ENCODE results near the gene RDH16. TPM values are rescaled to one million over a fixed set of nuclear protein-coding genes. Genes with fewer than 3 reads are reported as not detected.
"Not testable (repeated sequence)": the region's sequence is repeated elsewhere in the genome, so short reads cannot be mapped to it uniquely, and the experiment has no call there.

Gene RDH16
- total RNA-seq, 2 donors from 2014 or later = 1.1 to 3.0 TPM

DNA sequence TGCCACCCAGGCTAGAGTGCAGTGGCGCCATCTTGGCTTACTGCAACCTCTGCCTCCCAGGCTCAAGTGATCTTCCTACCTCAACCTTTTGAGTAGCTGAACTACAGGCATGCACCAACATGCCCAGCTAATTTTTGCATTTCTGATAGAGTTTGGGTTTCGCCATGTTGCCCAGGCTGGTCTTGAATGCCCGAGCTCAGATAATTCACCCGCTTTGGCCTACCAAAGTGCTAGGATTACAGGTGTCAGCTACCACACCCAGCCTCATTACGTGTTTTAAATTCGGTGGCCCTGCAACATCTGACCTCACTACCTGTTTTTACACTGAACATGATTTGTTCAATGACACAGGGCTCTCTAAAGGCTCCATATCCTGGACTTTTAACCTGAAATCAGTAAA is 22.9 kb upstream of the RDH16 start:
- Histone ChIP-seq H3K4me3 (ENCODE audit: low read length) (no peak overlapping the region), H3K9me3 (ENCODE audit: control insufficient read depth, low read length) (no peaks in the 10 kb centered on the region), H3K27ac (ENCODE audit: low read depth, low read length) (no peak overlapping the region), H3K9ac (ENCODE audit: extremely low read depth, low read length, poor library complexity, severe bottlenecking) (no peak overlapping the region), H3K27me3 (ENCODE audit: control insufficient read depth, insufficient read depth, low read length, poor library complexity, severe bottlenecking) (no peaks in the 10 kb centered on the region), H3K36me3 (ENCODE audit: control insufficient read depth, insufficient read depth, low read length) (no peaks in the 10 kb centered on the region), H3K4me1 (ENCODE audit: control insufficient read depth, insufficient read depth, low read length) (no peaks in the 10 kb centered on the region)
- no peak overlapping the region for H3K27ac Mint-ChIP-seq
- no peaks in the 10 kb centered on the region for H3K36me3 Mint-ChIP-seq (ENCODE audit: low read depth)
- 89 to 93% methylated on average over 6 of the region's 6 CpGs for WGBS, 2 experiments (ENCODE audit: insufficient coverage in 1 of 2, insufficient read length in 1 of 2)
- TF ChIP-seq, protein P1, sequence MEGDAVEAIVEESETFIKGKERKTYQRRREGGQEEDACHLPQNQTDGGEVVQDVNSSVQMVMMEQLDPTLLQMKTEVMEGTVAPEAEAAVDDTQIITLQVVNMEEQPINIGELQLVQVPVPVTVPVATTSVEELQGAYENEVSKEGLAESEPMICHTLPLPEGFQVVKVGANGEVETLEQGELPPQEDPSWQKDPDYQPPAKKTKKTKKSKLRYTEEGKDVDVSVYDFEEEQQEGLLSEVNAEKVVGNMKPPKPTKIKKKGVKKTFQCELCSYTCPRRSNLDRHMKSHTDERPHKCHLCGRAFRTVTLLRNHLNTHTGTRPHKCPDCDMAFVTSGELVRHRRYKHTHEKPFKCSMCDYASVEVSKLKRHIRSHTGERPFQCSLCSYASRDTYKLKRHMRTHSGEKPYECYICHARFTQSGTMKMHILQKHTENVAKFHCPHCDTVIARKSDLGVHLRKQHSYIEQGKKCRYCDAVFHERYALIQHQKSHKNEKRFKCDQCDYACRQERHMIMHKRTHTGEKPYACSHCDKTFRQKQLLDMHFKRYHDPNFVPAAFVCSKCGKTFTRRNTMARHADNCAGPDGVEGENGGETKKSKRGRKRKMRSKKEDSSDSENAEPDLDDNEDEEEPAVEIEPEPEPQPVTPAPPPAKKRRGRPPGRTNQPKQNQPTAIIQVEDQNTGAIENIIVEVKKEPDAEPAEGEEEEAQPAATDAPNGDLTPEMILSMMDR (conservative IDR thresholded peaks at IDR 0.05) = no peak
- H3K4me3 Mint-ChIP-seq = no peak overlapping the region
- H3K27me3 Mint-ChIP-seq (ENCODE audit: insufficient read depth) = no peaks in the 10 kb centered on the region
- H3K4me1 Mint-ChIP-seq = no peaks in the 10 kb centered on the region
- H3K9me3 Mint-ChIP-seq = no peaks in the 10 kb centered on the region
- DNase-seq = peak; percentile 22

DNA sequence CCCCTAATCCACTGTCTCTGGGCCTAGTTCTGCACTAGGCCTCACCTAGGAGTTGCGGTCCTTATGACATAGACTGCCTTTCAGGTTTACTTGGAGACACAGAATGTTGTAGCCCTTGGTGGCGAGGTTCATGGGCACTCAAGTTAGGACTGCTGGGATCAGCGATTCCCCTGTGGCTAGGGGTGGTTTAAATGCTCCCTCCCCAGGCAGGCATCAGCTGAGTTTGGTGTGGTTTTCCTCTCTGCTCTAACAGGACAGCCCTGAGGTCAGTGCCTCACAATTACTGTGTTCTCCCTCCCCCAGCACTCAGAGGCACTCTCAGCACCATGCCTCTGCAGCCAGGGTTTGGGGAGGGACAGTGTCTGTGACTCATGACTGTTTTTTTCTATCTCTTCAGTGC is 22.2 kb upstream of the RDH16 start:
- Histone ChIP-seq H3K27me3 (ENCODE audit: control insufficient read depth, insufficient read depth, low read length, poor library complexity, severe bottlenecking) (no peaks in the 10 kb centered on the region), H3K36me3 (ENCODE audit: control insufficient read depth, insufficient read depth, low read length) (no peaks in the 10 kb centered on the region), H3K4me3 (ENCODE audit: low read length) (no peak overlapping the region), H3K9me3 (ENCODE audit: control insufficient read depth, low read length) (no peaks in the 10 kb centered on the region), H3K27ac (ENCODE audit: low read depth, low read length) (no peak overlapping the region), H3K9ac (ENCODE audit: extremely low read depth, low read length, poor library complexity, severe bottlenecking) (no peak overlapping the region), H3K4me1 (ENCODE audit: control insufficient read depth, insufficient read depth, low read length) (no peaks in the 10 kb centered on the region)
- WGBS, 2 experiments (ENCODE audit: insufficient coverage in 1 of 2, insufficient read length in 1 of 2) = 85 to 100% methylated on average over 3 of the region's 3 CpGs
- no peaks in the 10 kb centered on the region for H3K9me3 Mint-ChIP-seq
- no peaks in the 10 kb centered on the region for H3K36me3 Mint-ChIP-seq (ENCODE audit: low read depth)
- no peak overlapping the region for H3K27ac Mint-ChIP-seq
- no peaks in the 10 kb centered on the region for H3K4me1 Mint-ChIP-seq
- TF ChIP-seq, protein P1 (conservative IDR thresholded peaks at IDR 0.05) = no peak
- H3K27me3 Mint-ChIP-seq (ENCODE audit: insufficient read depth) = no peaks in the 10 kb centered on the region
- DNase-seq = peak; percentile 26
- no peak overlapping the region for H3K4me3 Mint-ChIP-seq

DNA sequence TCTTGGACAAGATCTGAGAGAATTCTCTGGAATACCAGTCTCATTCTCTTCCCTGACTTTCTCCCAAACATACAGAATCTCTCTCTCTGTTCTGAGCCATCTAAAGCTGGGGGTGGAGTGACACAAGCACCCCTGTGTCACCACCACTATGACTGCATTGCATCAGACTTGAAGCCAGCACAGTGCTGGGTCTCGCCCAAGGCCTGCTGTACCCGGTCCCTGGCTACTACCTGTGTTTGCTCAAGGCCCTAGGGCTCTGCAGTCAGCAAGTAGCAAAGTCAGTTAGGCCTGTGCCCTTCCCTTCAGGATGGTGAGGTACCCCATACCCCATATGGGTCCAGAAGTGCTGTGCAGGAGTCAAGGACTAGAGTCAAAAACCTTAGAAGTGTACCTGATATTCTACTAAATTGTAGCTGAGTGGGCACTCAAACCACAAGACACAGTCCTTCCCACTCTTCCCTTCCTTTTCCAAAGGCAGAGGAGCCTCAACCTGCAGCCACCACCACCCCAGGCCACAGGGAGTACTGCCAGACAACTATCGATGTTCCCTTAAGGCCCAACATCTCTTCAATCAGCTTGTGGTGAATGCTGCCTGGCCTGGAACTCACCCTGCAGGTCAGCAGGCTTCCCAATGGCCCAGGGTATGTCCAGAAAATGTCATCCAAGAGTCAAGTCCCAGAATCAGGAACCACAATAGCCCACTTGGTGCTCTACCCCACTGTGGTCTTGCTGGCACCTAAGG is 21.2 kb upstream of the RDH16 start:
- Histone ChIP-seq H3K9me3 (ENCODE audit: control insufficient read depth, low read length) (no peaks in the 10 kb centered on the region), H3K27ac (ENCODE audit: low read depth, low read length) (no peak overlapping the region), H3K27me3 (ENCODE audit: control insufficient read depth, insufficient read depth, low read length, poor library complexity, severe bottlenecking) (no peaks in the 10 kb centered on the region), H3K36me3 (ENCODE audit: control insufficient read depth, insufficient read depth, low read length) (no peaks in the 10 kb centered on the region), H3K9ac (ENCODE audit: extremely low read depth, low read length, poor library complexity, severe bottlenecking) (no peak overlapping the region), H3K4me1 (ENCODE audit: control insufficient read depth, insufficient read depth, low read length) (no peaks in the 10 kb centered on the region), H3K4me3 (ENCODE audit: low read length) (no peak overlapping the region)
- no peak overlapping the region for H3K4me3 Mint-ChIP-seq
- WGBS, 2 experiments (ENCODE audit: insufficient coverage in 1 of 2, insufficient read length in 1 of 2) = 91% methylated on average over 3 of the region's 3 CpGs; no CpG with 5 or more reads in 1 of the 2 experiments
- H3K36me3 Mint-ChIP-seq (ENCODE audit: low read depth) = no peaks in the 10 kb centered on the region
- TF ChIP-seq, protein P1 (conservative IDR thresholded peaks at IDR 0.05) = no peak
- peak; percentile 27 for DNase-seq
- no peaks in the 10 kb centered on the region for H3K9me3 Mint-ChIP-seq
- H3K27ac Mint-ChIP-seq = no peak overlapping the region
- no peaks in the 10 kb centered on the region for H3K27me3 Mint-ChIP-seq (ENCODE audit: insufficient read depth)
- H3K4me1 Mint-ChIP-seq = no peaks in the 10 kb centered on the region

DNA sequence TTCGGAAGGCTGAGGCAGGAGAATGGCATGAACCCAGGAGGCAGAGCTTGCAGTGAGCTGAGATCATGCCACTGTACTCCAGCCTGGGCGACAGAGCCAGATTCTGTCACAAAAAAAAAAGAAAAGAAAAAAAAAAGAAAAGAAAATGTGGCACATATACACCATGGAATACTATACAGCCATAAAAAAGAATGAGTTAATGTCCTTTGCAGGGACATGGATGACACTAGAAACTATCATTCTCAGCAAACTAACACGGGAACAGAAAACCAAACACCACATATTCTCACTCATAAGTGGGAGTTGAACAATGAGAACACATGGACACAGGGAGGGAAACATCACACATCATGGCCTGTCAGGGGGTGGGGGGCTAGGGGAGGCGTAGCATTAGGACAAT is 20.0 kb upstream of the RDH16 start:
- H3K27ac ChIP-seq (ENCODE audit: low read depth, low read length); H3K36me3 ChIP-seq (ENCODE audit: control insufficient read depth, insufficient read depth, low read length); H3K27me3 Mint-ChIP-seq (ENCODE audit: insufficient read depth); DNase-seq; H3K9me3 ChIP-seq (ENCODE audit: control insufficient read depth, low read length); H3K4me3 ChIP-seq (ENCODE audit: low read length); H3K9ac ChIP-seq (ENCODE audit: extremely low read depth, low read length, poor library complexity, severe bottlenecking); H3K4me1 Mint-ChIP-seq; H3K9me3 Mint-ChIP-seq; H3K4me1 ChIP-seq (ENCODE audit: control insufficient read depth, insufficient read depth, low read length); H3K4me3 Mint-ChIP-seq; H3K27me3 ChIP-seq (ENCODE audit: control insufficient read depth, insufficient read depth, low read length, poor library complexity, severe bottlenecking); H3K36me3 Mint-ChIP-seq (ENCODE audit: low read depth); H3K27ac Mint-ChIP-seq: not testable (repeated sequence)
- WGBS, 2 experiments (ENCODE audit: insufficient coverage in 1 of 2, insufficient read length in 1 of 2) = 83 to 100% methylated on average over 1 to 2 of the region's 4 CpGs

DNA sequence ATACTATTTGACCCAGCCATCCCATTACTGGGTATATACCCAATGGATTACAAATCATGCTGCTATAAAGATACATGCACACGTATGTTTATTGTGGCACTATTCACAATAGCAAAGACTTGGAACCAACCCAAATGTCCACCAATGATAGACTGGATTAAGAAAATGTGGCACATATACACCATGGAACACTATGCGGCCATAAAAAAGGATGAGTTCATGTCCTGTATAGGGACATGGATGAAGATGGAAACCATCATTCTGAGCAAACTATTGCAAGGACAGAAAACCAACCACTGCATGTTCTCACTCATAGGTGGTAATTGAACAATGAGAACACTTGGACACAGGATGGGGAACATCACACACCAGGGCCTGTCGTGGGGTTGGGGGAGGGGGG is 16.8 kb upstream of the RDH16 start:
- peaks cover 13% of the 10 kb centered on the region for H3K27me3 Mint-ChIP-seq (ENCODE audit: insufficient read depth)
- H3K4me3 ChIP-seq (ENCODE audit: low read length); H3K36me3 ChIP-seq (ENCODE audit: control insufficient read depth, insufficient read depth, low read length); H3K27me3 ChIP-seq (ENCODE audit: control insufficient read depth, insufficient read depth, low read length, poor library complexity, severe bottlenecking); H3K9me3 ChIP-seq (ENCODE audit: control insufficient read depth, low read length); H3K4me1 Mint-ChIP-seq; H3K9me3 Mint-ChIP-seq; H3K27ac Mint-ChIP-seq; H3K36me3 Mint-ChIP-seq (ENCODE audit: low read depth); H3K27ac ChIP-seq (ENCODE audit: low read depth, low read length); H3K9ac ChIP-seq (ENCODE audit: extremely low read depth, low read length, poor library complexity, severe bottlenecking); DNase-seq; H3K4me3 Mint-ChIP-seq; H3K4me1 ChIP-seq (ENCODE audit: control insufficient read depth, insufficient read depth, low read length): not testable (repeated sequence)
- 80 to 83% methylated on average over 1 to 2 of the region's 3 CpGs for WGBS, 2 experiments (ENCODE audit: insufficient coverage in 1 of 2, insufficient read length in 1 of 2)
